Esophagus muscularis mucosa (tissue), 3 donors: Measurements from ENCODE around the gene MIR17HG.

Experiments used
- EP300 ChIP-seq: sonication (generic); formaldehyde crosslinking; IDR thresholded peaks from one replicate; pipeline ENCODE4 v1.6.1; 2017; ENCODE audit warnings: antibody characterized with exemption
- TF ChIP-seq, protein P1 (sequence below), 3 experiments: fragments of 200-600 bp in 2 of 3; fragments of 450-650 bp in 1 of 3; sonication (generic) in 2 of 3; IDR thresholded peaks; one replicate each; pipeline ENCODE4 v1.5.1; 2017 to 2019; ENCODE audit warnings: antibody characterized with exemption in 3 of 3, mild to moderate bottlenecking in 2 of 3, moderate library complexity in 1 of 3

DNA sequence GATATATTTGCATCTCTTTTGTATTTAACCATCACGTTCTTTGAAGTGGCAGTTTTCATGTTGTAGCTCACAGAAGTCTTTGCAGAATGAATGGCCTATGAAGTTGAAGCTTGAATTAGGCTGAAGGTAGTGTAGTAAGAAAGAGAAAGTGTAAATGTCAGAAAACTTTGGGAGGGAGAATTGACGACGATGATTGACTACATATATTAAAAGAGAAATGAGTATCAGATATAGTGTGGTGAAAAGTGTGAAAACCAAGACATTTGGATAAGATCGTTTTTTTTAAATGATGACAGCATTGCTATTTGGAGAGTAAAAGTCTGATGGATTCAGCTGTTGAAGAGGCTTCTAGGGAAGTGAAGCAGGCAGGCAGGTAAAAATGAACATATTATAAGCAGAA, 36.3 kb downstream of the MIR17HG start:
- no peak for TF ChIP-seq EP300
- TF ChIP-seq, protein P1, sequence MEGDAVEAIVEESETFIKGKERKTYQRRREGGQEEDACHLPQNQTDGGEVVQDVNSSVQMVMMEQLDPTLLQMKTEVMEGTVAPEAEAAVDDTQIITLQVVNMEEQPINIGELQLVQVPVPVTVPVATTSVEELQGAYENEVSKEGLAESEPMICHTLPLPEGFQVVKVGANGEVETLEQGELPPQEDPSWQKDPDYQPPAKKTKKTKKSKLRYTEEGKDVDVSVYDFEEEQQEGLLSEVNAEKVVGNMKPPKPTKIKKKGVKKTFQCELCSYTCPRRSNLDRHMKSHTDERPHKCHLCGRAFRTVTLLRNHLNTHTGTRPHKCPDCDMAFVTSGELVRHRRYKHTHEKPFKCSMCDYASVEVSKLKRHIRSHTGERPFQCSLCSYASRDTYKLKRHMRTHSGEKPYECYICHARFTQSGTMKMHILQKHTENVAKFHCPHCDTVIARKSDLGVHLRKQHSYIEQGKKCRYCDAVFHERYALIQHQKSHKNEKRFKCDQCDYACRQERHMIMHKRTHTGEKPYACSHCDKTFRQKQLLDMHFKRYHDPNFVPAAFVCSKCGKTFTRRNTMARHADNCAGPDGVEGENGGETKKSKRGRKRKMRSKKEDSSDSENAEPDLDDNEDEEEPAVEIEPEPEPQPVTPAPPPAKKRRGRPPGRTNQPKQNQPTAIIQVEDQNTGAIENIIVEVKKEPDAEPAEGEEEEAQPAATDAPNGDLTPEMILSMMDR (IDR thresholded peaks at IDR 0.05) = no peak
